ENCODE measurements around the gene SOX2.

Gene SOX2

GRCh38 chr3:181694805-181695660 lies 16.7 kb upstream of the SOX2 start:
- DNase-seq (ENCODE audit: insufficient read length, low spot score) = no peak
- no peak for FAIRE-seq
- TF ChIP-seq TAF1 (IDR thresholded peaks at IDR 0.05; ENCODE audit: low read depth, low read length) (no peak), POLR2AphosphoS5 (IDR thresholded peaks at IDR 0.05; ENCODE audit: low read depth, low read length) (no peak)

GRCh38 chr3:181695661-181696491 lies 15.8 kb upstream of the SOX2 start:
- no peak for TF ChIP-seq PAX5 (IDR thresholded peaks at IDR 0.05; ENCODE audit: insufficient read depth, low read length, severe bottlenecking)
- no peak for TF ChIP-seq POLR2AphosphoS5 (IDR thresholded peaks at IDR 0.05; ENCODE audit: low read depth, low read length)
- no peak for TF ChIP-seq POU2F2 (IDR thresholded peaks at IDR 0.05; ENCODE audit: low read depth, low read length)
- DNase-seq (ENCODE audit: insufficient read length, low spot score) (no peak), FAIRE-seq (no peak)

GRCh38 chr3:181696626-181697230 lies 15.0 kb upstream of the SOX2 start:
- TF ChIP-seq POLR2A (IDR thresholded peaks at IDR 0.05; ENCODE audit: low read depth, low read length) (no peak), PAX5 (IDR thresholded peaks at IDR 0.05; ENCODE audit: insufficient read depth, low read length, severe bottlenecking) (no peak), TAF1 (IDR thresholded peaks at IDR 0.05; ENCODE audit: low read depth, low read length) (no peak), SPI1 (IDR thresholded peaks at IDR 0.05; ENCODE audit: low read depth, low read length) (no peak), POLR2AphosphoS5 (IDR thresholded peaks at IDR 0.05; ENCODE audit: low read depth, low read length) (no peak), POU2F2 (IDR thresholded peaks at IDR 0.05; ENCODE audit: low read depth, low read length) (no peak)
- no peak for DNase-seq (ENCODE audit: insufficient read length, low spot score)
- FAIRE-seq = no peak

GRCh38 chr3:181698263-181698954 lies 13.3 kb upstream of the SOX2 start:
- FAIRE-seq (no peak), DNase-seq (ENCODE audit: insufficient read length, low spot score) (no peak)
- no peak for TF ChIP-seq POLR2A (IDR thresholded peaks at IDR 0.05; ENCODE audit: low read depth, low read length)

- FAIRE-seq (no peak), DNase-seq (ENCODE audit: insufficient read length, low spot score) (no peak)
- TF ChIP-seq SPI1 (IDR thresholded peaks at IDR 0.05; ENCODE audit: low read depth, low read length) (no peak), POLR2AphosphoS5 (IDR thresholded peaks at IDR 0.05; ENCODE audit: low read depth, low read length) (no peak), PAX5 (IDR thresholded peaks at IDR 0.05; ENCODE audit: insufficient read depth, low read length, severe bottlenecking) (no peak), POU2F2 (IDR thresholded peaks at IDR 0.05; ENCODE audit: low read depth, low read length) (no peak), TAF1 (IDR thresholded peaks at IDR 0.05; ENCODE audit: low read depth, low read length) (no peak), POLR2A (IDR thresholded peaks at IDR 0.05; ENCODE audit: low read depth, low read length) (no peak)
Observed at GRCh38 chr3:181699171-181699903, 12.4 kb upstream of the SOX2 start.

GRCh38 chr3:181700168-181701087 lies 11.3 kb upstream of the SOX2 start:
- peak; percentile 71 for FAIRE-seq
- no peak for DNase-seq (ENCODE audit: insufficient read length, low spot score)
- TF ChIP-seq POLR2AphosphoS5 (IDR thresholded peaks at IDR 0.05; ENCODE audit: low read depth, low read length) (no peak), SPI1 (IDR thresholded peaks at IDR 0.05; ENCODE audit: low read depth, low read length) (no peak), POU2F2 (IDR thresholded peaks at IDR 0.05; ENCODE audit: low read depth, low read length) (no peak), TAF1 (IDR thresholded peaks at IDR 0.05; ENCODE audit: low read depth, low read length) (no peak), PAX5 (IDR thresholded peaks at IDR 0.05; ENCODE audit: insufficient read depth, low read length, severe bottlenecking) (no peak), POLR2A (IDR thresholded peaks at IDR 0.05; ENCODE audit: low read depth, low read length) (no peak)

GRCh38 chr3:181701096-181701495 lies 10.6 kb upstream of the SOX2 start:
- TF ChIP-seq POLR2AphosphoS5 (IDR thresholded peaks at IDR 0.05; ENCODE audit: low read depth, low read length) (no peak), POLR2A (IDR thresholded peaks at IDR 0.05; ENCODE audit: low read depth, low read length) (no peak), PAX5 (IDR thresholded peaks at IDR 0.05; ENCODE audit: insufficient read depth, low read length, severe bottlenecking) (no peak), SPI1 (IDR thresholded peaks at IDR 0.05; ENCODE audit: low read depth, low read length) (no peak), TAF1 (IDR thresholded peaks at IDR 0.05; ENCODE audit: low read depth, low read length) (no peak), POU2F2 (IDR thresholded peaks at IDR 0.05; ENCODE audit: low read depth, low read length) (no peak)
- DNase-seq (ENCODE audit: insufficient read length, low spot score) (no peak), FAIRE-seq (no peak)
